ENCODE measurements around the gene FIS1. TPM values are rescaled to one million over a fixed set of nuclear protein-coding genes. Genes with fewer than 3 reads are reported as not detected.
"Not testable (repeated sequence)": the region's sequence is repeated elsewhere in the genome, so short reads cannot be mapped to it uniquely, and the experiment has no call there.

FIS1 gene
- total and polyA plus RNA-seq, 3 experiments from 2014 or later: 137 to 206 (median 139) TPM

GRCh38 chr7:101271021-101271420 is 26.1 kb upstream of the FIS1 start:
- H3K4me1 Mint-ChIP-seq: no peaks in the 10 kb centered on the region
- CTCF ChIA-PET: no interaction called here
- no peak overlapping the region for H3K4me3 Mint-ChIP-seq
- H3K27me3 Mint-ChIP-seq: peaks cover 6 to 26% of the 10 kb centered on the region in 2 donors
- H3K36me3 Mint-ChIP-seq: no peaks in the 10 kb centered on the region
- POLR2A ChIA-PET: no interaction called here
- no peaks in the 10 kb centered on the region for H3K27me3 ChIP-seq (ENCODE audit: insufficient read depth, low read length, poor library complexity, severe bottlenecking)
- H3K4me1 ChIP-seq (ENCODE audit: insufficient read depth, low read length): no peaks in the 10 kb centered on the region
- H3K9me3 ChIP-seq (ENCODE audit: low read length): no peaks in the 10 kb centered on the region
- no peak overlapping the region for H3K27ac Mint-ChIP-seq
- H3K27ac ChIP-seq (ENCODE audit: low read depth, low read length): no peak overlapping the region
- H3K9me3 Mint-ChIP-seq: no peaks in the 10 kb centered on the region
- no peaks in the 10 kb centered on the region for H3K36me3 ChIP-seq (ENCODE audit: insufficient read depth, low read length)
- no peak overlapping the region for H3K4me3 ChIP-seq (ENCODE audit: low read length)
- no peak for DNase-seq

DNA sequence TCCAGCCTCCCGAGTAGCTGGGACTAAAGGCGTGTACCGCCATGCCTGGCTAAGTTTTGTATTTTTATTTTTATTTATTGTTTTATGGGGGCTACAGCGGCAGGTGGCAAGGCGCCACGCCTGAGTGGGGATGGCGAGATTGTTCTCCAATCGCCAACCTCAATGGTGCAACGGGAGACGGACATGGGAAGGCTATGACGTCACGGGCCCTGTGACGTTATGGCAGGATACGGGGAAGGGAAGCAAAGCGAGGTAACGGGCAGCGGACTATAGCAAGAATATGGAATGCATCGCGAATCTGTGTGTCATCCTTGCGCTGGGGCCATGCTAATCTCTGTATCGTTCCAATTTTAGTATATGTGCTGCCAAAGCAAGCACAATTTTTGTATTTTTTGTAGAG is 24.8 kb upstream of the FIS1 start:
- no peaks in the 10 kb centered on the region for H3K9me3 Mint-ChIP-seq
- Histone ChIP-seq H3K4me1 (ENCODE audit: insufficient read depth, low read length) (no peaks in the 10 kb centered on the region), H3K27me3 (ENCODE audit: insufficient read depth, low read length, poor library complexity, severe bottlenecking) (no peaks in the 10 kb centered on the region), H3K4me3 (ENCODE audit: low read length) (no peak overlapping the region), H3K27ac (ENCODE audit: low read depth, low read length) (no peak overlapping the region), H3K9me3 (ENCODE audit: low read length) (no peaks in the 10 kb centered on the region), H3K36me3 (ENCODE audit: insufficient read depth, low read length) (no peaks in the 10 kb centered on the region)
- POLR2A ChIA-PET: no interaction called here
- no peak overlapping the region for H3K27ac Mint-ChIP-seq
- CTCF ChIA-PET: no interaction called here
- H3K36me3 Mint-ChIP-seq: no peaks in the 10 kb centered on the region
- peaks cover 4 to 25% of the 10 kb centered on the region in 2 donors for H3K27me3 Mint-ChIP-seq
- DNase-seq: no peak
- H3K4me1 Mint-ChIP-seq: no peaks in the 10 kb centered on the region
- H3K4me3 Mint-ChIP-seq: no peak overlapping the region

GRCh38 chr7:101265622-101266516 is 21.0 kb upstream of the FIS1 start:
- CTCF ChIA-PET: interaction anchor here (1.6 kb wide), 1 partner anchor 17 kb away, joined by 5 read pairs; no protein-coding TSS in a partner anchor
- Mint-ChIP-seq H3K4me1 (no peaks in the 10 kb centered on the region), H3K4me3 (no peak overlapping the region), H3K36me3 (no peaks in the 10 kb centered on the region), H3K27ac (no peak overlapping the region), H3K9me3 (no peaks in the 10 kb centered on the region), H3K27me3 (peaks cover 7 to 27% of the 10 kb centered on the region in 2 donors)
- POLR2A ChIA-PET: no interaction called here
- no peaks in the 10 kb centered on the region for H3K4me1 ChIP-seq (ENCODE audit: insufficient read depth, low read length)
- no peaks in the 10 kb centered on the region for H3K36me3 ChIP-seq (ENCODE audit: insufficient read depth, low read length)
- H3K27me3 ChIP-seq (ENCODE audit: insufficient read depth, low read length, poor library complexity, severe bottlenecking): no peaks in the 10 kb centered on the region
- DNase-seq: no peak
- H3K4me3 ChIP-seq (ENCODE audit: low read length): no peak overlapping the region
- H3K9me3 ChIP-seq (ENCODE audit: low read length): no peaks in the 10 kb centered on the region
- H3K27ac ChIP-seq (ENCODE audit: low read depth, low read length): no peak overlapping the region

GRCh38 chr7:101264102-101264706 is 19.3 kb upstream of the FIS1 start:
- CTCF ChIA-PET: interaction anchor here (1.6 kb wide), 1 partner anchor 19 kb away, joined by 5 read pairs; no protein-coding TSS in a partner anchor
- not testable (repeated sequence) for H3K9me3 Mint-ChIP-seq

DNA sequence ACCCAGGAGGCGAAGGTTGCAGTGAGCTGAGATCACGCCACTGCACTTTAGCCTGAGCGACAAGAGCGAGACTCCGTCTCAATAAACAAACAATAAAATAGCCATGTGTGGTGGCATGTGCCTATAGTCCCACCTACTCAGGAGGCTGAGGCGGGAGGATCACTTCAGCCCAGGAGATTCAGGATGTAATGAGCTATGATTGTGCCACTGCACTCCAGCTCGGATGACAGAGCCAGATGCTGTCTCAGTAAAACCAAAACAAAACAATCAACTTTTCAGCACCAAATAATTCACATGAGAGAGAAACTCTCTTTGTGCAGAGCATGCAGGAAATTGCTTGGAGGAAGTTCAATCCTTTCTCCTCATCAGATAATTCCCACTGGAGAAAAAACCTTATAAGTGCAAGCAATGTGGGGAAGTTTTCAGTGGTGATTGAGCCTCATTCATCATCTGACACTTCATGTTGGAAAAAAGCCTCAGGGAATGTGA is 13.4 kb upstream of the FIS1 start:
- CTCF ChIA-PET: no interaction called here
- Histone ChIP-seq H3K27ac (ENCODE audit: low read depth, low read length) (no peak overlapping the region), H3K4me1 (ENCODE audit: insufficient read depth, low read length) (no peaks in the 10 kb centered on the region), H3K4me3 (ENCODE audit: low read length) (no peak overlapping the region), H3K9me3 (ENCODE audit: low read length) (no peaks in the 10 kb centered on the region), H3K27me3 (ENCODE audit: insufficient read depth, low read length, poor library complexity, severe bottlenecking) (no peaks in the 10 kb centered on the region), H3K36me3 (ENCODE audit: insufficient read depth, low read length) (no peaks in the 10 kb centered on the region)
- Mint-ChIP-seq H3K36me3 (no peaks in the 10 kb centered on the region), H3K27ac (no peak overlapping the region), H3K9me3 (no peaks in the 10 kb centered on the region), H3K4me1 (no peaks in the 10 kb centered on the region), H3K4me3 (no peak overlapping the region), H3K27me3 (peaks cover 5 to 22% of the 10 kb centered on the region in 2 donors)
- POLR2A ChIA-PET: no interaction called here
- DNase-seq: no peak

More at GRCh38 chr7:101264102-101264706, 19.3 kb upstream of the FIS1 start:
- POLR2A ChIA-PET; H3K27me3 ChIP-seq (ENCODE audit: insufficient read depth, low read length, poor library complexity, severe bottlenecking); H3K27ac ChIP-seq (ENCODE audit: low read depth, low read length); H3K4me1 ChIP-seq (ENCODE audit: insufficient read depth, low read length); DNase-seq; H3K4me1 Mint-ChIP-seq; H3K4me3 Mint-ChIP-seq; H3K36me3 Mint-ChIP-seq; H3K27ac Mint-ChIP-seq; H3K4me3 ChIP-seq (ENCODE audit: low read length); H3K36me3 ChIP-seq (ENCODE audit: insufficient read depth, low read length); H3K9me3 ChIP-seq (ENCODE audit: low read length): not testable (repeated sequence)
- peaks cover 7 to 24% of the 10 kb centered on the region in 2 donors for H3K27me3 Mint-ChIP-seq

GRCh38 chr7:101255796-101256195 is 10.9 kb upstream of the FIS1 start:
- Mint-ChIP-seq H3K27me3 (peaks cover 0 to 8% of the 10 kb centered on the region in 2 donors), H3K4me3 (no peak overlapping the region), H3K27ac (no peak overlapping the region), H3K9me3 (no peaks in the 10 kb centered on the region), H3K36me3 (peaks cover 4 to 12% (median 5%) of the 10 kb centered on the region in 3 donors), H3K4me1 (peaks cover 12 to 20% (median 17%) of the 10 kb centered on the region in 3 donors)
- CTCF ChIA-PET: interaction anchor here (1.4 to 5.0 kb wide), 3 partner anchors 12 to 112 kb away, joined by 3 to 25 read pairs (median 6); partner anchors contain the start of gene FIS1
- Histone ChIP-seq H3K27me3 (ENCODE audit: insufficient read depth, low read length, poor library complexity, severe bottlenecking) (no peaks in the 10 kb centered on the region), H3K9me3 (ENCODE audit: low read length) (no peaks in the 10 kb centered on the region), H3K27ac (ENCODE audit: low read depth, low read length) (no peak overlapping the region), H3K36me3 (ENCODE audit: insufficient read depth, low read length) (no peaks in the 10 kb centered on the region), H3K4me1 (ENCODE audit: insufficient read depth, low read length) (peaks cover 10% of the 10 kb centered on the region), H3K4me3 (ENCODE audit: low read length) (no peak overlapping the region)
- POLR2A ChIA-PET: no interaction called here
- DNase-seq: no peak

DNA sequence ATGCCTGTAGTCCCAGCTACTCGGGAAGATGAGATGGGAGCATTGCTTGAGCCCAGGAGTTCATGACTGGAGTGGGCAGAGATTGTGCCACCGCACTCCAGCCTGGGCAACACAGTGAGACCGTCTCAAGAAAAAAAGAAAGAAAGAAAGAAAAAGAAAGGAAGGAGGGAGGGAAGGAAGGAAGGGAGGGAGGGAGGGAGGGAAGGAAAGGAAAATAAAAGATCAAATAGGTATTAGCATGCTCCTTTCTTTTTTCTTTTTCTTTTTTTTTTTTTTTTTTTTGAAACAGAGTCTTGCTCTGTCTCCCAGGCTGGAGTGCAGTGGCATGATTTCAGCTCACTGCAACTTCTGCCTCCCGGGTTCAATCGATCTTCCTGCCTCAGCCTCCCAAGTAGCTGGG is 8.3 kb upstream of the FIS1 start:
- peaks cover 21 to 32% (median 32%) of the 10 kb centered on the region in 3 donors for H3K4me1 Mint-ChIP-seq
- not testable (repeated sequence) for H3K27me3 Mint-ChIP-seq; H3K27me3 ChIP-seq (ENCODE audit: insufficient read depth, low read length, poor library complexity, severe bottlenecking); H3K4me3 ChIP-seq (ENCODE audit: low read length); DNase-seq; H3K9me3 Mint-ChIP-seq; H3K27ac ChIP-seq (ENCODE audit: low read depth, low read length); H3K9me3 ChIP-seq (ENCODE audit: low read length); H3K36me3 ChIP-seq (ENCODE audit: insufficient read depth, low read length)
- H3K4me3 Mint-ChIP-seq: peak overlapping the region in 6 of 7 donors; percentile 98 to 100 (median 99)
- ChIA-PET CTCF (interaction anchor here (1.1 to 5.0 kb wide), 3 partner anchors 10 to 60 kb away, joined by 4 to 25 read pairs (median 8); partner anchors contain the start of genes FIS1, PLOD3 and ZNHIT1), POLR2A (interaction anchor here (2.4 kb wide), 1 partner anchor 9 kb away, joined by 13 read pairs; the partner anchor contains the start of gene FIS1)
- peaks cover 16% of the 10 kb centered on the region for H3K4me1 ChIP-seq (ENCODE audit: insufficient read depth, low read length)
- peak overlapping the region in 1 of 8 donors; percentile 98 for H3K27ac Mint-ChIP-seq
- peaks cover 5 to 25% (median 6%) of the 10 kb centered on the region in 3 donors for H3K36me3 Mint-ChIP-seq
